Tibial artery (tissue), 4 donors: ENCODE data around the gene RAET1G.

Experiments used
- DNase-seq, 2 donors: peaks; one replicate each; pipeline ENCODE4 v3.0.0-alpha.2; 2019
- H3K27ac ChIP-seq, 2 donors: fragments of 200-600 bp; sonication (generic) in 1 of 2; 1 replicate in 1 of 2; 2 replicates in 1 of 2; pipeline ENCODE4 v1.5.1; 2018 to 2019; ENCODE audit warnings: mild to moderate bottlenecking in 1 of 2
- H3K27me3 ChIP-seq, 2 donors: fragments of 200-600 bp; sonication (generic) in 1 of 2; one replicate each; pipeline versions ENCODE4 v1.5.1 to v1.6.0; 2016 to 2019
- H3K36me3 ChIP-seq, 3 donors: fragments of 200-600 bp; sonication (generic) in 2 of 3; one replicate each; pipeline ENCODE4 v1.5.1; 2016 to 2019; ENCODE audit warnings: mild to moderate bottlenecking in 2 of 3
- H3K4me1 ChIP-seq, 4 donors: fragments of 200-600 bp; sonication (generic) in 2 of 4; 1 replicate in 3 of 4; 2 replicates in 1 of 4; pipeline ENCODE4 v1.5.1; 2016 to 2019
- H3K4me3 ChIP-seq, 2 donors: fragments of 200-600 bp; sonication (generic) in 1 of 2; 1 replicate in 1 of 2; 2 replicates in 1 of 2; pipeline ENCODE4 v1.5.1; 2018 to 2019; ENCODE audit warnings: mild to moderate bottlenecking in 2 of 2
- H3K9me3 ChIP-seq, 3 donors: fragments of 200-600 bp; sonication (generic) in 1 of 3; one replicate each; pipeline ENCODE4 v1.5.1; 2016 to 2019
- intact Hi-C: fragments of 100-400 bp; cut with DNase I; formaldehyde crosslinking; loops from one replicate; pipeline ENCODE4 v1.15.0; 2023; ENCODE audit warnings: low total_unique reads
- TF ChIP-seq, protein P1 (sequence below), 2 experiments: fragments of 200-600 bp in 1 of 2; fragments of 450-650 bp in 1 of 2; IDR thresholded peaks; one replicate each; pipeline ENCODE4 v1.5.1; 2017 to 2019; ENCODE audit warnings: antibody characterized with exemption in 2 of 2, mild to moderate bottlenecking in 1 of 2, moderate library complexity in 1 of 2

RAET1G gene

GRCh38 chr6:149964308-149965193 is 41.6 kb upstream of the RAET1G start:
- Histone ChIP-seq H3K27me3 (peaks cover 0 to 77% of the 10 kb centered on the region in 2 donors), H3K27ac (no peak overlapping the region)
- no peak for DNase-seq

DNA sequence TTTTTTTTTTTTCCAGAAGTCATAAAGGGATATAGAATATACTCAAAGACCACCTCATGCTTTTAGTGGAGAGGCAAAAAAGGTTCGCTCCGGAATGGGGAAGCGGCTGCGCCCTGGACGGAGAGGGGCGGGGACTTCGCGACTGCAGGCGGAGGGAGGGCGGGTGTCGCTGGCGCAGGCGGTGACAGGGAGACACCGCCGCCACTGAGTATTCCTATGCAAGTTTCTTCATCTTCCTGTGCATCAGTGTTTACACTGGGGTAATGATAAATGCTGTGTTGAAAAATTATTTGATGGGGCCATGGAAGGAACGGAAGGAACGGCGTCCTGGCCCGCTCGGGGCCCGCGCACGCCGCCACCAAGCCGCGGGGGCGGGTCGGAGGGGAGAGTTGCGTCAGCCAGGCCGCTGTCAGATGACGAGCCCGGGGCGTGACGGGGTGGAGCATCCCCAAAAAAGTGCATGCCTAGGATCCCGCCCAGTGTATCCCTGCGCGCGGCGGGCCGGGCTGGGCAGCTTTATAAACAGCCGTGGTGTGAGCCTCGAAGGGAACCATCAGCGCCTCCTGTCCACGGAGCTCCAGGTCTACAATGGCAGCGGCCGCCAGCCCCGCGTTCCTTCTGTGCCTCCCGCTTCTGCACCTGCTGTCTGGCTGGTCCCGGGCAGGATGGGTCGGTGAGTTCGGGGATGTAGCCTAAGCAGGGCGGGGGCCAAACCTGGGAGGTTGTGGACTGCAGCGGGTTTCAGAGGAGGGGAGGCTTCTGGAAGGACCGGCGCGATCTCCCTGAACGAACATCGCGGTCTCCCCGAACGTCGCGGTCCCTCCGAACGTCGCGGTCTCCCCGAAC is 40.8 kb upstream of the RAET1G start, which contains the start of gene ULBP1:
ULBP1 (plus strand) TSS at position 482 of the 846 bp plus-strand sequence; CDS start at position 589, 107 bp downstream.
- Histone ChIP-seq H3K4me1 (peaks cover 0 to 28% (median 26%) of the 10 kb centered on the region in 4 donors), H3K36me3 (no peaks in the 10 kb centered on the region), H3K9me3 (no peaks in the 10 kb centered on the region), H3K27me3 (peaks cover 0 to 81% of the 10 kb centered on the region in 2 donors), H3K27ac (no peak within 1 kb of the TSS), H3K4me3 (peak within 1 kb of the TSS; percentile 45 to 54)
- DNase-seq, result peak; percentile 84 to 91
- TF ChIP-seq, protein P1, sequence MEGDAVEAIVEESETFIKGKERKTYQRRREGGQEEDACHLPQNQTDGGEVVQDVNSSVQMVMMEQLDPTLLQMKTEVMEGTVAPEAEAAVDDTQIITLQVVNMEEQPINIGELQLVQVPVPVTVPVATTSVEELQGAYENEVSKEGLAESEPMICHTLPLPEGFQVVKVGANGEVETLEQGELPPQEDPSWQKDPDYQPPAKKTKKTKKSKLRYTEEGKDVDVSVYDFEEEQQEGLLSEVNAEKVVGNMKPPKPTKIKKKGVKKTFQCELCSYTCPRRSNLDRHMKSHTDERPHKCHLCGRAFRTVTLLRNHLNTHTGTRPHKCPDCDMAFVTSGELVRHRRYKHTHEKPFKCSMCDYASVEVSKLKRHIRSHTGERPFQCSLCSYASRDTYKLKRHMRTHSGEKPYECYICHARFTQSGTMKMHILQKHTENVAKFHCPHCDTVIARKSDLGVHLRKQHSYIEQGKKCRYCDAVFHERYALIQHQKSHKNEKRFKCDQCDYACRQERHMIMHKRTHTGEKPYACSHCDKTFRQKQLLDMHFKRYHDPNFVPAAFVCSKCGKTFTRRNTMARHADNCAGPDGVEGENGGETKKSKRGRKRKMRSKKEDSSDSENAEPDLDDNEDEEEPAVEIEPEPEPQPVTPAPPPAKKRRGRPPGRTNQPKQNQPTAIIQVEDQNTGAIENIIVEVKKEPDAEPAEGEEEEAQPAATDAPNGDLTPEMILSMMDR (IDR thresholded peaks at IDR 0.05), result no peak
- intact Hi-C loops, result loop anchor here (2.0 kb wide), 1 partner anchor 25 kb away; no protein-coding TSS in a partner anchor

More at GRCh38 chr6:149964308-149965193, 41.6 kb upstream of the RAET1G start:
- Histone ChIP-seq H3K4me3 (peak overlapping the region; percentile 45 to 54), H3K36me3 (no peaks in the 10 kb centered on the region), H3K9me3 (no peaks in the 10 kb centered on the region), H3K4me1 (peaks cover 0 to 28% (median 26%) of the 10 kb centered on the region in 4 donors)
- intact Hi-C loops, result no loop called here
- TF ChIP-seq, protein P1 (IDR thresholded peaks at IDR 0.05), result no peak

GRCh38 chr6:149963212-149963461 is 40.2 kb upstream of the RAET1G start:
- Histone ChIP-seq H3K9me3 (no peaks in the 10 kb centered on the region), H3K27me3 (peaks cover 0 to 79% of the 10 kb centered on the region in 2 donors), H3K27ac (no peak overlapping the region), H3K4me1 (peaks cover 0 to 28% (median 26%) of the 10 kb centered on the region in 4 donors), H3K36me3 (no peaks in the 10 kb centered on the region), H3K4me3 (peak overlapping the region; percentile 45 to 54)
- DNase-seq, result no peak
- intact Hi-C loops, result loop anchor here (2.0 kb wide), 1 partner anchor 24 kb away; no protein-coding TSS in a partner anchor
- TF ChIP-seq, protein P1 (IDR thresholded peaks at IDR 0.05), result no peak

DNA sequence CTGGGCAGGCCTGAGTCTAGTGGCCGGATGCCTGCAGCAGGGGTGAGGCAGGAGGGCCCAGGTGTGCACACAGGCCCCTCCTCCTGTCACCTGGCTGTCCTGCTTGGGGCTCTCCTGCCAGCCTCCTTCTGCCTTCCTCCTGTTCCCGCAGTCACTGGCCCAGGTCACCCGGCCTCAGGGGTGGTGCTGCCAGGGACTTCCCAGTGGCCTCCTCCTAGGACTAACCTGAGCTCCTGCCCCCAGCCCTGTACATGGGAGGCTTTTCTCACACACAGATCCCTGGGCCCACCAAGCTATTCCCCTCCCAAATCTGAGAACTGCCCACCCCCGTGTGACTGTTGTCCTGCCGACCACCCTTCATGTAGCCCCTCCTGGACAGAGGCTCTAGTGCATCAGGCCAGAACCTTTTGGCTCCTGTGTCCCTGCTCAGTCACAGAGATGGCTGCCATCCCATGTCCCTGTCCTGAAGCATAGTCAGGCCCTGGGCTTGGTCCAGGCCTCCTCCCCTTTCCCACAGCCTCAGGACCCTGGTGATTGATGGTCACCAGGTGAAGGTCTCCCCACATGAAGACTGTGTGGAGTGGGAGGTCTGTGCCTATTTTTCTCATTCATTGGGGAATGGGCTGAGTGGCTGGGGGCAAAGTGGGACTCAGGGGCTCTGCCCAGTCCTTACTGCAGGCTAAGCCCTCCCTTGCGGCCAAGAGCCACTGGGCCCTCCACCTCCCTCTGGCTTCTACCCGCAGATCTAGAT is 39.7 kb upstream of the RAET1G start:
- H3K27me3 ChIP-seq, result peaks cover 0 to 80% of the 10 kb centered on the region in 2 donors

More for the DNA sequence above, 39.7 kb upstream of the RAET1G start:
- H3K36me3 ChIP-seq, result no peaks in the 10 kb centered on the region
- TF ChIP-seq, protein P1 (IDR thresholded peaks at IDR 0.05), result no peak
- H3K9me3 ChIP-seq, result no peaks in the 10 kb centered on the region
- H3K27ac ChIP-seq, result no peak overlapping the region
- peaks cover 0 to 28% (median 26%) of the 10 kb centered on the region in 4 donors for H3K4me1 ChIP-seq
- DNase-seq, result no peak
- intact Hi-C loops, result loop anchor here (2.0 kb wide), 1 partner anchor 24 kb away; no protein-coding TSS in a partner anchor
- H3K4me3 ChIP-seq, result no peak overlapping the region
